ENCODE data around the gene DLG5.

DLG5 gene

GRCh38 chr10:77926566-77927401, at the start of gene DLG5:
DLG5 (minus strand) TSS chr10:77926755; CDS start chr10:77926520, 235 bp downstream.
- DNase-seq (ENCODE audit: low read depth) = no peak

- DNase-seq (ENCODE audit: low read depth) = no peak
Measured at GRCh38 chr10:77975086-77975666, 48.6 kb upstream of the DLG5 start.

- DNase-seq (ENCODE audit: low read depth) = no peak
Measured at GRCh38 chr10:77974396-77975074, 48.0 kb upstream of the DLG5 start.

GRCh38 chr10:77973276-77973675, 46.7 kb upstream of the DLG5 start:
- no peak for DNase-seq (ENCODE audit: low read depth)

GRCh38 chr10:77972148-77972547, 45.6 kb upstream of the DLG5 start:
- DNase-seq (ENCODE audit: low read depth) = no peak

- DNase-seq (ENCODE audit: low read depth) = no peak
Measured at GRCh38 chr10:77971804-77972144, 45.2 kb upstream of the DLG5 start.

GRCh38 chr10:77970869-77971803, 44.6 kb upstream of the DLG5 start:
- DNase-seq (ENCODE audit: low read depth) = no peak

GRCh38 chr10:77969114-77969513, 42.6 kb upstream of the DLG5 start:
- no peak for DNase-seq (ENCODE audit: low read depth)

- no peak for DNase-seq (ENCODE audit: low read depth)
Measured at GRCh38 chr10:77967611-77968022, 41.1 kb upstream of the DLG5 start.

GRCh38 chr10:77965294-77965693, 38.7 kb upstream of the DLG5 start:
- no peak for DNase-seq (ENCODE audit: low read depth)

- DNase-seq (ENCODE audit: low read depth) = no peak
Measured at GRCh38 chr10:77964811-77965210, 38.3 kb upstream of the DLG5 start.

- DNase-seq (ENCODE audit: low read depth) = no peak
Measured at GRCh38 chr10:77963901-77964300, 37.3 kb upstream of the DLG5 start.

- DNase-seq (ENCODE audit: low read depth) = no peak
Measured at GRCh38 chr10:77962350-77963146, 36.0 kb upstream of the DLG5 start.

- DNase-seq (ENCODE audit: low read depth) = no peak
Measured at GRCh38 chr10:77961668-77962067, 35.1 kb upstream of the DLG5 start.

GRCh38 chr10:77960829-77961329, 34.3 kb upstream of the DLG5 start:
- DNase-seq (ENCODE audit: low read depth) = no peak

- no peak for DNase-seq (ENCODE audit: low read depth)
Measured at GRCh38 chr10:77959887-77960455, 33.4 kb upstream of the DLG5 start.

GRCh38 chr10:77959384-77959783, 32.8 kb upstream of the DLG5 start:
- DNase-seq (ENCODE audit: low read depth) = no peak

- DNase-seq (ENCODE audit: low read depth) = no peak
Measured at GRCh38 chr10:77955136-77955535, 28.6 kb upstream of the DLG5 start.

- no peak for DNase-seq (ENCODE audit: low read depth)
Measured at GRCh38 chr10:77949167-77949566, 22.6 kb upstream of the DLG5 start.

- DNase-seq (ENCODE audit: low read depth) = no peak
Measured at GRCh38 chr10:77946084-77946483, 19.5 kb upstream of the DLG5 start.

GRCh38 chr10:77944519-77944918, 18.0 kb upstream of the DLG5 start:
- DNase-seq (ENCODE audit: low read depth) = no peak

All from stimulated activated CD8-positive, alpha-beta memory T cell treated with anti-CD3 and anti-CD28 coated beads, Interleukin-7, amount 100 ng/mL, for 24 hours (primary cell).